Mucosa of rectum (tissue), 2 donors: ENCODE results near the gene NGEF.

ENCODE experiments used
- H3K27ac ChIP-seq, 2 donors: one replicate each; pipeline ENCODE4 v1.7.0; 2013; ENCODE audit warnings: inconsistent platforms in 2 of 2, low read depth in 2 of 2, low read length in 2 of 2
- H3K27me3 ChIP-seq, 2 donors: one replicate each; pipeline ENCODE4 v1.7.0; 2013; ENCODE audit warnings: low read length in 2 of 2; ENCODE audit not compliant: control insufficient read depth in 2 of 2, insufficient read depth in 2 of 2
- H3K36me3 ChIP-seq, 2 donors: one replicate each; pipeline ENCODE4 v1.7.0; 2013; ENCODE audit warnings: low read length in 2 of 2; ENCODE audit not compliant: control insufficient read depth in 2 of 2, insufficient read depth in 2 of 2
- H3K4me1 ChIP-seq, 2 donors: one replicate each; pipeline ENCODE4 v1.7.0; 2013; ENCODE audit warnings: low read length in 2 of 2, mild to moderate bottlenecking in 1 of 2; ENCODE audit not compliant: control insufficient read depth in 2 of 2, insufficient read depth in 2 of 2
- H3K4me3 ChIP-seq, 2 donors: one replicate each; pipeline ENCODE4 v1.7.0; 2013; ENCODE audit warnings: low read length in 2 of 2
- H3K9ac ChIP-seq, 2 donors: one replicate each; pipeline ENCODE4 v1.7.0; 2013; ENCODE audit warnings: low read length in 2 of 2, low read depth in 1 of 2, mild to moderate bottlenecking in 1 of 2
- H3K9me3 ChIP-seq, 2 donors: one replicate each; pipeline ENCODE4 v1.7.0; 2013; ENCODE audit warnings: low read length in 2 of 2; ENCODE audit not compliant: control insufficient read depth in 2 of 2
- donor health status: healthy.
- donor health status: Normal muscosa, but diverticular disease.

NGEF gene

GRCh38 chr2:232850039-232850438, 163.0 kb downstream of the NGEF start:
- no peak overlapping the region for H3K27ac ChIP-seq
- peaks cover 50 to 63% of the 10 kb centered on the region in 2 donors for H3K36me3 ChIP-seq

GRCh38 chr2:232846055-232846454, 167.0 kb downstream of the NGEF start:
- Histone ChIP-seq H3K27ac (no peak overlapping the region), H3K4me3 (no peak overlapping the region), H3K27me3 (no peaks in the 10 kb centered on the region), H3K36me3 (peaks cover 61 to 72% of the 10 kb centered on the region in 2 donors), H3K9me3 (no peaks in the 10 kb centered on the region), H3K9ac (no peak overlapping the region), H3K4me1 (no peaks in the 10 kb centered on the region)

More at GRCh38 chr2:232850039-232850438, 163.0 kb downstream of the NGEF start:
- Histone ChIP-seq H3K4me1 (peaks cover 3 to 7% of the 10 kb centered on the region in 2 donors), H3K4me3 (no peak overlapping the region), H3K9me3 (no peaks in the 10 kb centered on the region), H3K9ac (no peak overlapping the region), H3K27me3 (no peaks in the 10 kb centered on the region)

GRCh38 chr2:232843834-232844233, 169.2 kb downstream of the NGEF start:
- H3K4me3 ChIP-seq: no peak overlapping the region
- no peaks in the 10 kb centered on the region for H3K9me3 ChIP-seq
- peaks cover 6 to 8% of the 10 kb centered on the region in 2 donors for H3K4me1 ChIP-seq
- H3K27ac ChIP-seq: no peak overlapping the region
- H3K27me3 ChIP-seq: no peaks in the 10 kb centered on the region
- no peak overlapping the region for H3K9ac ChIP-seq
- H3K36me3 ChIP-seq: peaks cover 54 to 62% of the 10 kb centered on the region in 2 donors

GRCh38 chr2:232842689-232843088, 170.4 kb downstream of the NGEF start:
- H3K36me3 ChIP-seq: peaks cover 46 to 54% of the 10 kb centered on the region in 2 donors

GRCh38 chr2:232839411-232840079, 173.5 kb downstream of the NGEF start:
- Histone ChIP-seq H3K27ac (peak overlapping the region; percentile 69 to 78), H3K27me3 (no peaks in the 10 kb centered on the region), H3K9me3 (no peaks in the 10 kb centered on the region), H3K4me3 (no peak overlapping the region), H3K9ac (peak overlapping the region; percentile 7 to 15), H3K4me1 (peaks cover 31 to 35% of the 10 kb centered on the region in 2 donors), H3K36me3 (peaks cover 29 to 31% of the 10 kb centered on the region in 2 donors)

More at GRCh38 chr2:232842689-232843088, 170.4 kb downstream of the NGEF start:
- H3K27ac ChIP-seq: no peak overlapping the region
- peaks cover 17 to 19% of the 10 kb centered on the region in 2 donors for H3K4me1 ChIP-seq
- no peaks in the 10 kb centered on the region for H3K27me3 ChIP-seq
- H3K9ac ChIP-seq: no peak overlapping the region
- no peak overlapping the region for H3K4me3 ChIP-seq
- H3K9me3 ChIP-seq: no peaks in the 10 kb centered on the region

GRCh38 chr2:232838406-232838874, 174.6 kb downstream of the NGEF start:
- peak overlapping the region; percentile 62 to 78 for H3K27ac ChIP-seq
- peaks cover 31 to 40% of the 10 kb centered on the region in 2 donors for H3K4me1 ChIP-seq
- no peaks in the 10 kb centered on the region for H3K27me3 ChIP-seq
- peaks cover 30 to 35% of the 10 kb centered on the region in 2 donors for H3K36me3 ChIP-seq
- no peaks in the 10 kb centered on the region for H3K9me3 ChIP-seq
- H3K9ac ChIP-seq: peak overlapping the region; percentile 31 to 35
- no peak overlapping the region for H3K4me3 ChIP-seq

- H3K4me1 ChIP-seq: peaks cover 31 to 40% of the 10 kb centered on the region in 2 donors
- peaks cover 33 to 39% of the 10 kb centered on the region in 2 donors for H3K36me3 ChIP-seq
- H3K9me3 ChIP-seq: no peaks in the 10 kb centered on the region
- H3K4me3 ChIP-seq: no peak overlapping the region
- no peaks in the 10 kb centered on the region for H3K27me3 ChIP-seq
- H3K27ac ChIP-seq: peak overlapping the region; percentile 62 to 78
- peak overlapping the region in 1 of 2 donors; percentile 3 for H3K9ac ChIP-seq
Observed at GRCh38 chr2:232836934-232837333, 176.1 kb downstream of the NGEF start.

GRCh38 chr2:232835687-232836208, 177.3 kb downstream of the NGEF start:
- H3K36me3 ChIP-seq: peaks cover 41 to 50% of the 10 kb centered on the region in 2 donors
- peak overlapping the region; percentile 62 to 82 for H3K27ac ChIP-seq
- H3K4me1 ChIP-seq: peaks cover 31 to 40% of the 10 kb centered on the region in 2 donors
- no peaks in the 10 kb centered on the region for H3K27me3 ChIP-seq
- H3K4me3 ChIP-seq: no peak overlapping the region
- H3K9ac ChIP-seq: peak overlapping the region in 1 of 2 donors; percentile 34
- H3K9me3 ChIP-seq: no peaks in the 10 kb centered on the region

- Histone ChIP-seq H3K27ac (no peak overlapping the region), H3K36me3 (peaks cover 44 to 48% of the 10 kb centered on the region in 2 donors), H3K4me3 (no peak overlapping the region), H3K27me3 (no peaks in the 10 kb centered on the region), H3K9me3 (no peaks in the 10 kb centered on the region), H3K4me1 (peaks cover 23 to 34% of the 10 kb centered on the region in 2 donors), H3K9ac (no peak overlapping the region)
Observed at GRCh38 chr2:232833830-232834229, 179.2 kb downstream of the NGEF start.

GRCh38 chr2:232831496-232831895, 181.6 kb downstream of the NGEF start:
- peaks cover 1 to 10% of the 10 kb centered on the region in 2 donors for H3K4me1 ChIP-seq
- no peak overlapping the region for H3K4me3 ChIP-seq
- H3K27me3 ChIP-seq: no peaks in the 10 kb centered on the region
- H3K27ac ChIP-seq: no peak overlapping the region
- no peak overlapping the region for H3K9ac ChIP-seq
- no peaks in the 10 kb centered on the region for H3K9me3 ChIP-seq
- peaks cover 38 to 46% of the 10 kb centered on the region in 2 donors for H3K36me3 ChIP-seq
